Esophagus muscularis mucosa (tissue), 3 donors: ENCODE measurements around the gene RAB17.

ENCODE experiments used
- POLR2A ChIP-seq: fragments of 450-650 bp; IDR thresholded peaks from one replicate; pipeline ENCODE4 v1.6.1; 2017; ENCODE audit warnings: antibody characterized with exemption, moderate library complexity, mild to moderate bottlenecking, low read depth
- POLR2AphosphoS5 ChIP-seq, 2 donors: sonication (generic); formaldehyde crosslinking; IDR thresholded peaks; one replicate each; pipeline ENCODE4 v1.6.1; 2017; ENCODE audit warnings: antibody characterized with exemption in 2 of 2
- TF ChIP-seq, protein P1 (sequence below), 3 experiments: fragments of 200-600 bp in 2 of 3; fragments of 450-650 bp in 1 of 3; sonication (generic) in 2 of 3; IDR thresholded peaks; one replicate each; pipeline ENCODE4 v1.5.1; 2017 to 2019; ENCODE audit warnings: antibody characterized with exemption in 3 of 3, mild to moderate bottlenecking in 2 of 3, moderate library complexity in 1 of 3

DNA sequence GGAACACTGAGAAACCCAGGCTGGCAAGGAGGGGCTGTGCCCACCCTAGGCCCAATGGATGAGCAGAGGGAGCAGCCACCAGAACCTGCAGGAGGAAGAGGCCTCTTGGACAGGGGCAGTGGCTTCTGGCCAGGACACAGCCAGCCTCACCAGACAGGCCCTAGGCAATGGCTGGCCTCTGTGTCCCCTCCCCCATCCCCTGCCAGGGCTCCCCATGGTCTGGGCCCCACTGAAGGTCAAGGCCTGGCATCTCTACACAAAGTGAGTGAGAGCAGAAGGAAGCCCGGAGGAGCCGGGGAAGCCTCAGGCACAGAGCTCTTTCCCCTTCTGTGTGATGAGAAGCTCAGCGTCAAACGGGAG lies 17.8 kb downstream of the RAB17 start:
- TF ChIP-seq, protein P1, sequence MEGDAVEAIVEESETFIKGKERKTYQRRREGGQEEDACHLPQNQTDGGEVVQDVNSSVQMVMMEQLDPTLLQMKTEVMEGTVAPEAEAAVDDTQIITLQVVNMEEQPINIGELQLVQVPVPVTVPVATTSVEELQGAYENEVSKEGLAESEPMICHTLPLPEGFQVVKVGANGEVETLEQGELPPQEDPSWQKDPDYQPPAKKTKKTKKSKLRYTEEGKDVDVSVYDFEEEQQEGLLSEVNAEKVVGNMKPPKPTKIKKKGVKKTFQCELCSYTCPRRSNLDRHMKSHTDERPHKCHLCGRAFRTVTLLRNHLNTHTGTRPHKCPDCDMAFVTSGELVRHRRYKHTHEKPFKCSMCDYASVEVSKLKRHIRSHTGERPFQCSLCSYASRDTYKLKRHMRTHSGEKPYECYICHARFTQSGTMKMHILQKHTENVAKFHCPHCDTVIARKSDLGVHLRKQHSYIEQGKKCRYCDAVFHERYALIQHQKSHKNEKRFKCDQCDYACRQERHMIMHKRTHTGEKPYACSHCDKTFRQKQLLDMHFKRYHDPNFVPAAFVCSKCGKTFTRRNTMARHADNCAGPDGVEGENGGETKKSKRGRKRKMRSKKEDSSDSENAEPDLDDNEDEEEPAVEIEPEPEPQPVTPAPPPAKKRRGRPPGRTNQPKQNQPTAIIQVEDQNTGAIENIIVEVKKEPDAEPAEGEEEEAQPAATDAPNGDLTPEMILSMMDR (IDR thresholded peaks at IDR 0.05) = no peak
- TF ChIP-seq POLR2A (no peak), POLR2AphosphoS5 (IDR thresholded peaks at IDR 0.05) (no peak)
